CD14-positive monocyte (primary cell): ENCODE data around the gene PIK3R6. TPM values are rescaled to one million over a fixed set of nuclear protein-coding genes. Genes with fewer than 3 reads are reported as not detected.
"Not testable (repeated sequence)": the region's sequence is repeated elsewhere in the genome, so short reads cannot be mapped to it uniquely, and the experiment has no call there.

Experiments
- DNase-seq, 3 donors: peaks; one replicate each; pipeline ENCODE4 v3.0.0-alpha.2; 2011 to 2022
- H2AFZ ChIP-seq: 2 replicates; pipeline ENCODE4 v1.6.0; 2012; ENCODE audit warnings: mild to moderate bottlenecking, low read depth, low read length, inconsistent platforms; ENCODE audit not compliant: insufficient read depth, poor library complexity, severe bottlenecking
- H3K27ac ChIP-seq, 2 donors: 1 replicate in 1 of 2; 2 replicates in 1 of 2; pipeline ENCODE4 v1.5.1; 2012 to 2013; ENCODE audit warnings: low read length in 2 of 2, control low read depth in 1 of 2, inconsistent platforms in 1 of 2, low read depth in 1 of 2, mild to moderate bottlenecking in 1 of 2
- H3K27me3 ChIP-seq, 2 donors: one replicate each; pipeline versions ENCODE4 v1.6.0 to v1.6.1; 2011 to 2013; ENCODE audit warnings: low read length in 2 of 2; ENCODE audit not compliant: control insufficient read depth in 2 of 2, insufficient read depth in 2 of 2
- H3K36me3 ChIP-seq, 2 donors: replicated peaks in 1 of 2; 1 replicate in 1 of 2; 2 replicates in 1 of 2; pipeline versions ENCODE4 v1.5.1 to v1.6.1; 2012 to 2013; ENCODE audit warnings: low read length in 2 of 2, control low read depth in 1 of 2, inconsistent platforms in 1 of 2, mild to moderate bottlenecking in 1 of 2; ENCODE audit not compliant: insufficient read depth in 2 of 2, control insufficient read depth in 1 of 2
- H3K4me1 ChIP-seq, 2 donors: 1 replicate in 1 of 2; 2 replicates in 1 of 2; pipeline versions ENCODE4 v1.5.1 to v1.6.1; 2012 to 2013; ENCODE audit warnings: low read length in 2 of 2, control low read depth in 1 of 2, inconsistent platforms in 1 of 2, mild to moderate bottlenecking in 1 of 2, moderate library complexity in 1 of 2; ENCODE audit not compliant: insufficient read depth in 2 of 2, control insufficient read depth in 1 of 2
- H3K4me2 ChIP-seq: replicated peaks from 2 replicates; pipeline ENCODE3; 2012; ENCODE audit warnings: low read length, moderate library complexity, mild to moderate bottlenecking; ENCODE audit not compliant: poor library complexity, severe bottlenecking; ENCODE audit errors: extremely low read depth
- H3K4me3 ChIP-seq, 3 experiments: fragments of 200-600 bp in 1 of 3; sonication (generic) in 1 of 3; replicated peaks in 1 of 3; 1 replicate in 2 of 3; 2 replicates in 1 of 3; pipeline ENCODE4 v1.5.1; 2011 to 2013; ENCODE audit warnings: low read length in 3 of 3, mild to moderate bottlenecking in 3 of 3, control low read depth in 2 of 3, low read depth in 2 of 3, inconsistent platforms in 1 of 3, moderate library complexity in 1 of 3
- H3K79me2 ChIP-seq: 2 replicates; pipeline ENCODE4 v1.6.0; 2012; ENCODE audit warnings: mild to moderate bottlenecking, control low read depth, inconsistent platforms, low read length, moderate library complexity; ENCODE audit not compliant: insufficient read depth
- H3K9ac ChIP-seq: 2 replicates; pipeline ENCODE4 v1.6.0; 2017; ENCODE audit warnings: low read length, mild to moderate bottlenecking; ENCODE audit not compliant: insufficient read depth, poor library complexity, severe bottlenecking
- H3K9me3 ChIP-seq, 2 donors: replicated peaks in 1 of 2; 1 replicate in 1 of 2; 2 replicates in 1 of 2; pipeline versions ENCODE4 v1.5.1 to v1.6.1; 2012 to 2013; ENCODE audit warnings: low read length in 2 of 2, control low read depth in 1 of 2; ENCODE audit not compliant: control insufficient read depth in 1 of 2, insufficient read depth in 1 of 2
- H4K20me1 ChIP-seq: 2 replicates; pipeline ENCODE4 v1.6.0; 2012; ENCODE audit warnings: mild to moderate bottlenecking, low read length, control low read depth, moderate library complexity; ENCODE audit not compliant: insufficient read depth
- H3K27ac Mint-ChIP-seq, 7 donors: one replicate each; pipeline ENCODE4 v1.8.0; 2020; ENCODE audit warnings: mild to moderate bottlenecking in 7 of 7, mixed read lengths in 7 of 7, moderate library complexity in 6 of 7, inconsistent platforms in 2 of 7
- H3K27me3 Mint-ChIP-seq, 3 donors: one replicate each; pipeline ENCODE4 v1.8.0; 2021 to 2022; ENCODE audit warnings: low read depth in 3 of 3, mild to moderate bottlenecking in 3 of 3, mixed read lengths in 3 of 3, moderate library complexity in 3 of 3, inconsistent platforms in 1 of 3
- H3K36me3 Mint-ChIP-seq, 2 donors: one replicate each; pipeline ENCODE4 v1.8.0; 2020; ENCODE audit warnings: mixed read lengths in 2 of 2, inconsistent platforms in 1 of 2, mild to moderate bottlenecking in 1 of 2
- H3K4me1 Mint-ChIP-seq: one replicate; pipeline ENCODE4 v1.8.0; 2020; ENCODE audit warnings: mild to moderate bottlenecking, mixed read lengths
- H3K4me3 Mint-ChIP-seq, 2 donors: one replicate each; pipeline ENCODE4 v1.8.0; 2020; ENCODE audit warnings: mild to moderate bottlenecking in 2 of 2, mixed read lengths in 2 of 2, moderate library complexity in 1 of 2
- H3K9me3 Mint-ChIP-seq, 7 donors: one replicate each; pipeline ENCODE4 v1.8.0; 2020 to 2022; ENCODE audit warnings: mixed read lengths in 7 of 7, mild to moderate bottlenecking in 6 of 7, moderate library complexity in 6 of 7, inconsistent platforms in 2 of 7
- WGBS: methylation state at CpG from one replicate; pipeline ENCODE4 v1.1.5; 2013; ENCODE audit warnings: missing lambda C conversion rate; ENCODE audit not compliant: insufficient coverage; 5-methylcytosine and 5-hydroxymethylcytosine counted together
- intact Hi-C, 2 donors: fragments of 100-400 bp; cut with micrococcal nuclease; formaldehyde crosslinking; loops; one replicate each; pipeline versions ENCODE4 v1.15.0 to v1.15.1; 2023
- polyA plus RNA-seq, 3 donors: library from polyadenylated mRNA; depleted of rRNA in 1 of 3; unstranded in 2 of 3; stranded (reverse) in 1 of 3; fragments of 300-500 nt in 2 of 3; fragments of >200 nt in 1 of 3; fragmentation: Illumina TruSeq in 2 of 3; gene quantifications; 1 replicate in 2 of 3; 2 replicates in 1 of 3; pipeline ENCODE4 v1.2.3, GENCODE V29; 2012 to 2021
- TF ChIP-seq, protein P1 (sequence below): fragments of 200-600 bp; IDR thresholded peaks from one replicate; pipeline ENCODE4 v1.8.0; 2022; ENCODE audit warnings: antibody characterized with exemption, mild to moderate bottlenecking

Gene PIK3R6
- polyA plus RNA-seq, 3 donors: 3.6 to 23.3 (median 5.8) TPM

DNA sequence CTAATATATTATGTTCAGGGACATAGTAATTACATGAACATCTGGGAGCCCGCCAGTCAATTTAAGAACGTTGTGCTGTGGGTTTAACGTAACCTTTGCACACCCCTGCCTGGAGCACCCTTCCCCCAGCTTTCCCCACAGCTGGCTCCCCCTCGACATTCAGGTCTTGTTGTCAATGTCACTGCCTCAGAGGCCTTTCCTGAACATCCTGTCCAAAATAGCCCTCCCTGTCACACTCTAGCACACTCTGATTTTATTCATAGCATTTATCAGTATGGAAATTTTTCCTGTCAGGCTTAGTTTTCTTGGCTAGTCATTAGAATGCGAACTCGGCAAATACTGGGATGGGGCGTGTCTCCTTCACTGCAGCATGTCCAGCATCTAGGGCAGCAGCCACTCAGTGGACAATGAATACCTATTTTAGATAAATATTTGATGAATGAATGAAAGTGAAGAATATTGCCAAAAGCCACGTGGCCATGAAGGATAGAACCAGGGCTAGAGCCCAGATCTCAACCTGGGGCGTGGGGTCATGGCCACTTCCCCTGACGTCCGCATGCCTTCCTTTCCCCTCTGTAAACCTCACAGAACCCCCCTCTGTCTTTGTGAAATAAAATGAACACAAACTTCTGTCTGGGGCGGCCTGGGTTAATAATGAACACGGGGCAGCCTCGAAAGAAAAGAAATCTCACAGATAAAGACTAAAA, 10.5 kb downstream of the PIK3R6 start:
- Histone ChIP-seq H4K20me1 (no peaks in the 10 kb centered on the region), H3K4me1 (peaks cover 51% of the 10 kb centered on the region in 2 donors), H3K9ac (no peak overlapping the region), H3K79me2 (peaks cover 15% of the 10 kb centered on the region), H3K4me2 (no peak overlapping the region), H3K27me3 (no peaks in the 10 kb centered on the region), H3K4me3 (no peak overlapping the region), H2AFZ (no peak overlapping the region), H3K36me3 (peaks cover 6 to 29% of the 10 kb centered on the region in 2 donors), H3K27ac (no peak overlapping the region), H3K9me3 (no peaks in the 10 kb centered on the region)
- Mint-ChIP-seq H3K4me1 (peaks cover 52% of the 10 kb centered on the region), H3K4me3 (no peak overlapping the region), H3K27ac (peak overlapping the region in 3 of 7 donors; percentile 50 to 90 (median 74)), H3K36me3 (peaks cover 20 to 36% of the 10 kb centered on the region in 2 donors), H3K9me3 (peaks cover 0 to 3% (median 0%) of the 10 kb centered on the region in 7 donors), H3K27me3 (no peaks in the 10 kb centered on the region)
- TF ChIP-seq, protein P1, sequence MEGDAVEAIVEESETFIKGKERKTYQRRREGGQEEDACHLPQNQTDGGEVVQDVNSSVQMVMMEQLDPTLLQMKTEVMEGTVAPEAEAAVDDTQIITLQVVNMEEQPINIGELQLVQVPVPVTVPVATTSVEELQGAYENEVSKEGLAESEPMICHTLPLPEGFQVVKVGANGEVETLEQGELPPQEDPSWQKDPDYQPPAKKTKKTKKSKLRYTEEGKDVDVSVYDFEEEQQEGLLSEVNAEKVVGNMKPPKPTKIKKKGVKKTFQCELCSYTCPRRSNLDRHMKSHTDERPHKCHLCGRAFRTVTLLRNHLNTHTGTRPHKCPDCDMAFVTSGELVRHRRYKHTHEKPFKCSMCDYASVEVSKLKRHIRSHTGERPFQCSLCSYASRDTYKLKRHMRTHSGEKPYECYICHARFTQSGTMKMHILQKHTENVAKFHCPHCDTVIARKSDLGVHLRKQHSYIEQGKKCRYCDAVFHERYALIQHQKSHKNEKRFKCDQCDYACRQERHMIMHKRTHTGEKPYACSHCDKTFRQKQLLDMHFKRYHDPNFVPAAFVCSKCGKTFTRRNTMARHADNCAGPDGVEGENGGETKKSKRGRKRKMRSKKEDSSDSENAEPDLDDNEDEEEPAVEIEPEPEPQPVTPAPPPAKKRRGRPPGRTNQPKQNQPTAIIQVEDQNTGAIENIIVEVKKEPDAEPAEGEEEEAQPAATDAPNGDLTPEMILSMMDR: no peak
- no peak for DNase-seq
- intact Hi-C loops: loop anchor here in 1 of 2 donors (5.0 kb wide), 1 partner anchor 40 kb away; no protein-coding TSS in a partner anchor
- WGBS: 41% methylated on average over 9 of the region's 14 CpGs

DNA sequence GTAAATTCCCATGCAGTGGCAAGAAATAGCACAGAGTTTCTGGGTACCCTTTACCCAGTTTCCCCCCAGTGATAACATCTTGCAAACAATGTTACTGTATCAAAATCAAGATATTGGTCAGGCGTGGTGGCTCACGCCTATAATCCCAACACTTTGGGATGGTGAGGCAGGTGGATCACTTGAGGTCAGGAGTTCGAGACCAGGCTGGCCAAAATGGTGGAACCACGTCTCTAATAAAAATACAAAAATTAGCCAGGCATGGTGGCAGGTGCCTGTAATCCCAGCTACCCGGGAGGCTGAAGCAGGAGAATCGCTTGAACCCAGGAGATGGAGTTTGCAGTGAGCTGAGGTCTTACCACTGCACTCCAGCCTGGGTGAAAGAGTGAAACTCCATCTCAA, 11.3 kb downstream of the PIK3R6 start:
- intact Hi-C loops: loop anchor here in 1 of 2 donors (5.0 kb wide), 1 partner anchor 39 kb away; no protein-coding TSS in a partner anchor
- 100% methylated on average over 2 of the region's 6 CpGs for WGBS
- H3K9me3 ChIP-seq, H3K9ac ChIP-seq, DNase-seq, H3K9me3 Mint-ChIP-seq, H3K27ac ChIP-seq, H3K4me2 ChIP-seq, H2AFZ ChIP-seq, H4K20me1 ChIP-seq, H3K27me3 ChIP-seq, H3K27me3 Mint-ChIP-seq, H3K27ac Mint-ChIP-seq, H3K4me3 Mint-ChIP-seq, H3K4me3 ChIP-seq: not testable (repeated sequence)
- Mint-ChIP-seq H3K36me3 (peaks cover 25 to 42% of the 10 kb centered on the region in 2 donors), H3K4me1 (peaks cover 49% of the 10 kb centered on the region)
- H3K4me1 ChIP-seq: peaks cover 43% of the 10 kb centered on the region in 2 donors
- H3K36me3 ChIP-seq: peaks cover 6 to 37% of the 10 kb centered on the region in 2 donors
- H3K79me2 ChIP-seq: peaks cover 15% of the 10 kb centered on the region
